OCI-M2 (cell line): ENCODE results near the gene BTNL9.
"Not testable (repeated sequence)": the region's sequence is repeated elsewhere in the genome, so short reads cannot be mapped to it uniquely, and the experiment has no call there.

ENCODE experiments used
- DNase-seq: peaks from one replicate; lab custom pipeline; 2025; ENCODE audit not compliant: unreplicated experiment; lab: John Stamatoyannopoulos, UW

BTNL9 gene

GRCh38 chr5:181060924-181061323 lies 20.9 kb downstream of the BTNL9 start:
- DNase-seq, result no peak

GRCh38 chr5:181061645-181062044 lies 21.6 kb downstream of the BTNL9 start:
- no peak for DNase-seq

GRCh38 chr5:181062631-181063030 lies 22.6 kb downstream of the BTNL9 start:
- DNase-seq, result no peak

- no peak for DNase-seq
These were observed 23.4 kb downstream of the BTNL9 start for GRCh38 chr5:181063514-181063913.

- DNase-seq, result no peak
These were observed 24.9 kb downstream of the BTNL9 start for GRCh38 chr5:181064987-181065386.

GRCh38 chr5:181069767-181070491 lies 29.9 kb downstream of the BTNL9 start:
- DNase-seq, result no peak

- no peak for DNase-seq
These were observed 30.5 kb downstream of the BTNL9 start for GRCh38 chr5:181070523-181070922.

- no peak for DNase-seq
These were observed 31.2 kb downstream of the BTNL9 start for GRCh38 chr5:181071257-181071656.

- no peak for DNase-seq
These were observed 36.9 kb downstream of the BTNL9 start for GRCh38 chr5:181076920-181077319.

GRCh38 chr5:181081989-181082388 lies 41.9 kb downstream of the BTNL9 start:
- no peak for DNase-seq

GRCh38 chr5:181084621-181085195 lies 44.6 kb downstream of the BTNL9 start:
- DNase-seq, result no peak

GRCh38 chr5:181086026-181086883 lies 46.2 kb downstream of the BTNL9 start:
- DNase-seq, result no peak

GRCh38 chr5:181086884-181087205 lies 46.8 kb downstream of the BTNL9 start:
- no peak for DNase-seq

GRCh38 chr5:181087309-181087708 lies 47.2 kb downstream of the BTNL9 start:
- DNase-seq, result no peak

- no peak for DNase-seq
These were observed 48.2 kb downstream of the BTNL9 start for GRCh38 chr5:181088289-181088688.

GRCh38 chr5:181092428-181092827 lies 52.4 kb downstream of the BTNL9 start:
- no peak for DNase-seq

- DNase-seq, result not testable (repeated sequence)
These were observed 55.1 kb downstream of the BTNL9 start for GRCh38 chr5:181095162-181095561.

GRCh38 chr5:181096721-181097382 lies 56.8 kb downstream of the BTNL9 start:
- DNase-seq, result not testable (repeated sequence)

GRCh38 chr5:181097383-181097753 lies 57.3 kb downstream of the BTNL9 start:
- not testable (repeated sequence) for DNase-seq

GRCh38 chr5:181097759-181098491 lies 57.9 kb downstream of the BTNL9 start:
- DNase-seq, result not testable (repeated sequence)
